ENCODE data around the gene GUK1. TPM values are rescaled to one million over a fixed set of nuclear protein-coding genes. Genes with fewer than 3 reads are reported as not detected.
"Not testable (repeated sequence)": the region's sequence is repeated elsewhere in the genome, so short reads cannot be mapped to it uniquely, and the experiment has no call there.

GUK1 gene
- total RNA-seq, 1 donor from 2014 or later: 91.6 TPM

DNA sequence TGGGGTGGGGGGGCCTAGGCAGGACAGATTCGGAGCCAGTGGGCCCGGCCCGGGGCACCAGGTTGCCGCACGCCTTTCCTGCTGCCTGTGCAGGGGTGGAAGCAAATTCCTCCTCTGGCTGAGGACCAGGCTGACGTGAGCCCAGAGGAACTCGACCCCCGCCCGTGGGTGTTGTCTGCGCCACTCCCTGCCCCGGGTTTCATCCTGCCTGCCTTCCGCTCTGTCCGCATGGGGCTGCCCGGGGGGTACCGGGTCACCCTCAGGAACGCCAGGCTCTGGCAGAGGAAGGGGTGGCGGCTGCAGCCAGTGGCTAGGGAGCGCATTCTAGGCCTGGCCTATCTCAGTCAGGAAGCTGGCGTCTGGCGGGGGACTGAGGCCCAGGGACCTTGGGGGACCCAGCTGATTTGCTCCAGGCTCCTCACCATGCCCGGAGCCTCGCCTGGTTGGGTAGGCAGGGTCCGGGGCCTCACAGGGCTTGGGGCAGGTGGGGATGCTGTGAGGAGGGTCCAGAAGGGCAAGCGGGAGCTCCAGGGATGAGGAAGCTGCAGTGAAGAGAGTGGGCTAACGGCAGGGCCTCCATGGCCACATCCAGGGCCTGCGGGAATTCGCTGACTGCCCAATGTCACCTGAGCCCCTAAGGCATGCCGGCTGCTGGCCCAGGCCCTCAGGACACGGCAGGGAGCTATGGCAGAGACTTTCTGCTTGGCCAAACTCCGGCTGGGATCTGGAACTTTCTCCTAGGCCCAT lies 23.1 kb downstream of the GUK1 start:
- DNase-seq: no peak

DNA sequence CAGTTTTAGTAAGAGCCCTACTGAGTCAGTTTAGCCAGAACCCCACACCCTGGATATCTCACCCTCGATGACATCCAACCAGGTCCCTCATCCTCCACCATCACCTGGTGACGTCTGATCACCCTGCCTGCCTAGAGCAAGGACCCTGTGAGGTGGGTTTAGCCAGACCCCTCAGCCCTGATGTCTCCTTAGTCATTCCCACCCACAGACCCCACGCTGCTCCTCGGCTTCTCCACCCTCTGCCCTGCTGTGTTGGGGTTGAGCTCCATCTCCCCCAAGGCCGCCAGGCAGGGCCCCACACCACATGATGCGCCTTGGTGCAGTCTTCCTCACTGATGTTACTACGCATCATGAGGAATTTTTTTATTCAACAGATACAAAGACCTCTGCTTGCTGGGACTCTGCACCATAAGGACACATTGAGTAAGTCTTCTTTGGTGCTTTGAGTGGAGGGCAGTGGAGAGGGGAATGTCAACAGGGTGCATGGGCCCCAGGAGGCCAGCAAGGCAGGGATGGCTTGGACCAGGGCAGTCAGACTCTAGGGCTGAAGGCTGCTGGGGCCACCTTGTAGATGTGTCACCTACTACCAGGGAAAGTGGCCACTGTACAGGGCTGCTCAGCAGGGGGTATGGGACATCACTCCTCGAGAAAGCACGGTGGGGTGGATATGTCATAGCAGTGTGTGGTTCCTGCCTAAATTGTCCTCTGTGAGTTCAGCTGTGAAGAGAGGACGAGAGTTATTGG lies 23.9 kb downstream of the GUK1 start:
- DNase-seq: no peak

GRCh38 chr1:228164561-228165371 lies 24.7 kb downstream of the GUK1 start:
- DNase-seq: no peak

DNA sequence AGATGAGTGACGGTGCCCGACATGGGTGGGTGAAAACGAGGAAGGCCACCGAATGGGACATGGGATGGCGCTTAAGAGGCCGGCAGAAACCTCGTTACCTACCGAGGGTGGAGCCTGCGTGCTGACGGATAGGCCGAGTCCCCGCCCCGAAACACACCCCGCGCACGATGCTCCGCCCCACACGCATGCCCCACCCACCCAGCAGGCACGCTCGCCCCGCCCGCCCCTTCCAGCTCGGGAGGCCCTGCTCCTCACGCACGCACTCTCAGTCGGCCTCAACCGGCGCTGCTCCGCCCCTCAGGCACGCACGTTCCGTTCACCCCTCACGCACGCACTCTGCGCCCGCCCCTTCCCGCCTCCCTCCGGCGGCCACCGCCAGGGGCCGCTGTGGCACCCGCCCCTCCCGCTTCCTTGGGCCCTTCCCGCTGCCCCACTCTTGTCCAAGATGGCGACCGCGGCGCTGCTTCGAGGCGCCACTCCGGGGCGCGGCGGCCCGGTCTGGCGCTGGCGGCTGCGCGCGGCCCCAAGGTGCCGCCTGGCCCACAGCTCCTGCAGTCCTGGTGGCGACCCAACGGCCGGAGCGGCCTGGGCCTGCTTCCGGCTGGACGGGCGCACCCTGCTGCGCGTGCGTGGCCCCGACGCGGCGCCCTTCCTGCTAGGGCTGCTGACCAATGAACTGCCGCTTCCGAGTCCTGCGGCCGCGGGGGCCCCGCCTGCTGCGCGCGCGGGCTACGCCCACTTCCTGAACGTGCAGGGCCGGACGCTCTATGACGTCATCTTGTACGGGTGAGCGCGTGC lies 25.5 kb downstream of the GUK1 start, which contains the start of gene IBA57:
Gene IBA57, plus strand, starts transcription at position 433 of the 798 bp plus-strand sequence. Its CDS starts 13 bp downstream, at position 446.
- peak; percentile 100 for DNase-seq

- no peak for DNase-seq
Measured at GRCh38 chr1:228166170-228166936, 26.3 kb downstream of the GUK1 start.

DNA sequence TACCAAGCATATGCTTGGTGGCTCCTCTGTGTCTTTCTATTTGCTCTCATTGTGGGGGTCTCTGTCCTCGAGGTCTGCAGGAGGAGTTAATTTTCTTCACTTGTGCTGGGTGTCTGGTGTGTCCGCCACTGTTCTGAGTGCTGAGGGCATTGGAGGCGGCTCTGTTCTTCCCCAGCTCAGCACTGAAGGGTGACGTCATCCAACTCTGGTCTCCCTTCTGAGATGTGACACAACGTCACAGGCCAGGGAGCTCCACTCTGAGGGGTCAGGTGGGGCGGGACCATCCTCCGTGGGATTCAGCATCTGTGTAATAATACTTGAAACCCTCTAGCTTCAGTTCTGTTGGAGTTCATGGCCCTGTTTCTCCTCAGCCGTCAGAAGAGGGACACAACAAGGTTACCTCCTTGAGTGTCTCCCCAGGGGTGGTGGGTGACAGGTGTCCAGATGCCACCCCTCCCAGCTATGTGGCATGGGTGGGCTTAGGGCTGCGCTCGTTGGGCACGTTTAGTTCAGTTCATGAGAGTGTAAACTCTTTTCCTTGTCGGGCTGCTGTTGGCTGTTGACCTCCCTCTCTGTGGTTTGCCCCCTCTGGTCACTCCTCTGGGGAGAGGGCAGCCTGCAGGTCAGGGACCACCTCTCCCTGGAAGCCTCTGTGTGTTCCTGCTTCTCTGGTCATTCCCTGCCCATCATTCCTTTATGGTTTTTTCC lies 28.6 kb downstream of the GUK1 start:
- no peak for DNase-seq

- DNase-seq: no peak
Measured at GRCh38 chr1:228169345-228169744, 29.3 kb downstream of the GUK1 start.

DNA sequence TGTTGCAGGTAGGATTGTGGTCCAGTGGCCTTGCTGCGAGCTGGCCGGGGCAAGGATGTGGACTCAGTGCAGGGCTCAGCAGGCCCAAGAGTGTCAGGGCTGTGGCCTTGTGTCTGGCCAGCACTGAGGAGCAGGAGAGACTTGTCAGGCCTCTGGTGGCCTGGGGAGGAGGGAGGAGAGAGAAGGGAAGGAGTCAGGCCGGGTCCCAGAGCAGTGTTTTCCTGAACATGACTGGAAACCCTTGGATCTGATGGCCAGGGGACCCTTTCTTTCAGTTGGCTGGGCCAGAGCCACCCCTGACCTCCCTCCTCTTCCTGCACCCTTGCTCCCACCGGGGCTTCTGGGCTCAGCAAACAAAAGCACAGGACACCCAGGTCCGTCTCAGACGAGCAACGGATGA lies 30.6 kb downstream of the GUK1 start:
- no peak for DNase-seq

DNA sequence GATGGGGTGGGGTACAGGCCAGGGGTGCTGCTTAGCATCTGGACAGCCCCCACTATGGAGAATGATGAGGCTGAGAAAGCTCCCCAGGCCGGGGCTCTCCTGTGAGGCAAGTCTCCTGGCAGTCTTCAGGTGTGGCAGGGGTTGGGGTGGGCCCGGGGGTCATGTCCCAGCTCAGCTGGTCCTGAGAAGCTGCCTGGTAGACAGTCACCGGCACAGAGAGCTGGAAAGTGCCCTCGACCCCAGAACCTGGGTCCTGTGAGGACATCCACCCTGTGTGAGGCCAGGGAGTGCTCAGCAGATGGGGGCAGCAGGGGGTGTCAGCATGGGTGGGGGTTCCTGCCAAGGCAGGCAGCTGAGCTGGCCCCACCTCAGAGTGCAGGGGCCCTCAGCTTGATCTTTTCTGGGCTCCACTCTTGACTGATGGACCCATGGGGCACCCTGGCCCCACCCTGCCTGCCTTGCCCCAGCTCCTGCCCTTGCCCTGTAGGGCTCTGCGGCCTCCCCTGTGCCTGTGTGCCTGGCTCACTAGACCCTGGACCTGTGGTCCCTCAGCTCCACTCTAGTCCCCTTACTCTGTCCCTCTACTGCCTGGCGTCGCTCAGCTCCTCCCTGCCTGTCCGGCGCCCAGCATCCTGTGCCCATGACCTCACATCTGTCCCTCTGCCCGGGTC lies 31.3 kb downstream of the GUK1 start:
- no peak for DNase-seq

GRCh38 chr1:228172591-228173527 lies 32.8 kb downstream of the GUK1 start:
- DNase-seq: no peak

- DNase-seq: not testable (repeated sequence)
Measured at GRCh38 chr1:228173528-228174481, 33.7 kb downstream of the GUK1 start.

GRCh38 chr1:228174482-228175315 lies 34.6 kb downstream of the GUK1 start:
- no peak for DNase-seq

DNA sequence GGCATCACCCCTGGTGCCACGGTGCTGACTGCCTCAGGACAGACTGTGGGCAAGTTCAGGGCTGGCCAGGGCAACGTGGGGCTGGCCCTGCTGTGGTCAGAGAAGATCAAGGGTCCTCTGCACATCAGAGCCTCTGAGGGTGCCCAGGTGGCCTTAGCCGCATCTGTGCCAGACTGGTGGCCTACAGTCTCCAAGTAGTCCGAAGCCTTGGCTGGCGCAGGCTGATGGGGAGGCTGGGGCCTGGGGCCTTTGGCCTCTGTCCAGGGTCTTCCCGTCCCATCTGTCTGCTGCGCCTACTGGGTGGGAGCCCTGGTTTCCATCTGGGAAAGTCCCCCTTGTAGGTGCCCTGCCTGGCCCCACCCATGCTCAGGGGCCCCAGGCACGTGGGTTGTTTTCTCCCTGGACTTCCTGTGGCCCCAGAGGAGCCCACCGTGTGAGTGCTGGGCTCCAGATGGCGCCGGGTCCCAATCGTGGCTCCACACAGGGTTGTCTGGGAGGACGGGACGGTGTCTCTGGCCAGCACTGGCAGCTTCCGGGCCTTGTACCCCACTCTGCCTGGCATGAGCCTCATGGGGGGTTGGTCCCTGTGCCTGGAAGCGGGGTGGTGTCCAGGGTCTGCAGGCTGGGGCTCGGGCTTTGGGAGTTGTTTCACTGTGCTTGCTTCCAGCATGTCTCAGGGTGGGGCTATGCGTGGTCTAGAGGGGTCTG lies 35.4 kb downstream of the GUK1 start:
- DNase-seq: no peak

GRCh38 chr1:228176024-228176395 lies 35.9 kb downstream of the GUK1 start:
- no peak for DNase-seq

DNA sequence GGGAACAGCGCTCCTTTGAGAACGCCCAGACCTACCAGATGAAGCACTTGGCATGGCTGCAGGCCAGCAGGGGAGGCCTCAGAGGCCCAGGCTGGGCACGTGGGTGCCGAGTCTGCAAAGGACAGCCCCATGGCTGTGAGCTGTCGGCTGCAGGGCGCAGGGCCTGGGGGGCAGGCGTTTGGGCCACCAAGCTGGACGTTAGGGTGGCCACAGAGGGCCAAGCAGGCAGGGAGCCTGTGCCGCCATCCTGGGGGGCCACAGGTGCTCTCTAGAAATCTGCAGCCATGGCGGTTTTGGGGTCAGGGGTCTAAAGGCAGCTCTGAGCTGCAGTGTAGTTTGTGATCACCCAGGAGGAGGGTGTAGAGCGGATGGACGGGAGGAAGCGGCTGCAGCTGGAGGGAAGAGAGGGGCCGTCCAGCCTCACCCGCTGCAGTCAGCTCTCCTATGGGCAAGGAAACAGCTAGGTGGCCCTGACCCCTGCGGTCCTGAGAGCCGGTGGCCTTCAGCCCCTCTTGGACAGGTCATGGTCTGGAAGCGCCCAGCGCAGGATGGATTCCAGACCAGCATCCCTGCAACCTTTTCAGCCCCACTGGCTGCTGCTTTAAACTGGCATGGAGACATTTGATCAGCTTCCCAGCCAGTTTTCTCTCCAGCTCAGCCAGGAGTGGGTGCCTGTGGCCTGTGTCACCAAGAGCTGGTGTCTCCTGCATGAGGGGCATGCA lies 36.5 kb downstream of the GUK1 start:
- no peak for DNase-seq

DNA sequence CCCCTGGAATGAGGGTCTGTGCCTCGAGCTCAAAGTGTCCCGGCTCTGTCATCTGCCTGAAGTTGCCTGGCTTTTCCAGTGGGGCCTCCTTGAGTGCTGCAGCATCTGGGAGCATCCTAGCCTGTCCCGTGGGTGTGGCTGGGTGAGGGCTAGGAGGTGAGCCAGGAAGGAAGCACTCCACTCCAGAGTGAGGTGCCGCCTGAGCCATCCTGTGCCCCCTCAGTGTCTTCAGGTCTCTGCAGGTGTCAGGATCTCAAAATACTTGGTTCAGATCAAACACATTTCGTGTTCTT lies 37.0 kb downstream of the GUK1 start:
- DNase-seq: no peak

Measured in occipital lobe (tissue), 2 donors.